Amniotic stem cell (primary cell): ENCODE measurements around the gene PON1.

ENCODE experiments used
- DNase-seq: peaks from one replicate; lab custom pipeline; 2025; lab: John Stamatoyannopoulos, UW

Gene PON1

DNA sequence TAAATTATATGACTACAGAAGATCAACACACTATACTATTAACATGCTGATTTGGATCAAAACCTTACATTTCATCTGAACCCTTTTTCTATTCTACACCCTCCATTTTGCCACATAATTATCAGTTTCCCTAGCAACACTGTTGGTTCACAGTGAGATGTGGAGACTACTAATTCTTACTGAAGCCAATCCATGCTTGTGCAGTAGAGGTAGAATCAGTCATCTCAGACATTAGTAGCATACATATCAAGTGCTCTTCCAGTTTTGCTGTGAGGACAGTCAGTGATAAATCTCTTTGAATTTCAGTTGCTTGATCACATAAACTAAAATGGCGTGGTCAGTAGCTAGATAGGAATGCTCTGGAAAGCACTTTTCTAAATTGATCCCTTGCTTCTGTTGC, 70.3 kb downstream of the PON1 start:
- no peak for DNase-seq

DNA sequence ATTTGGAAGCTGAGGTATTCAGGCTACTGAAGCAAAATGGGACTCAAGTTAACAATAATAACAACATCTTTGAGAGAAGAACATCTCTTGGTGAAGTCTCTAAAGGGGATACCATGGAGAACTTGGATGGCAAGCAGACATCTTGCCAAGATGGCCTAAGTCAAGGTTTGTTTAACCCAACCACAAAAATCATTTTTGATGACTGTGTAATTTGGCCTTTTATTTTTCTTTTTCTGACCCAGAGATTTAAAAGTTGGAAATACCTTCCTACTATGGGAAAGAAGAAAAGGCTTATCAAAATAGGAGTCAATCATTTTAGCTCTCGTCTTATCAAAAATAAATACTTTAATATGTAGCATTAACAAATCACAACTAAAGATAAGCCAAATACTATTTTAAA, 72.4 kb downstream of the PON1 start:
- DNase-seq = no peak

DNA sequence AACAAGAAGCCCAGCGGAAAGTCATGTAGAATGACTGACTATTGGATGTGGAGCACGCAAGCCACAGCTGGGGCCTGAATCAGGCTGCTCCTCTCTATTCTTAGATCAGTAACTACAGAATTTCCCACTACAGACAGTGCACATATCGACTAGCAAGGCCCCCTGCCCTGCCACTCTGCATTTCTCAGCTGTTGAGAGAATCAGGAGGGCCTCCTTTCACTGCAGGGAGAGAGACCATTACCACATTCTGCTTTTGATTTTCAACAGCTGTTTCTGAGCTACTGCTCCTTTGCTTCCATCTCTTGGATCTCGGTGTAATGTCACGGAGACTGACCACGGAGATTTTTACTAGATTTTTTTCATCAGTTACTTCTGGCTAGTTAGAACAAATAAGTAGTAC, 73.8 kb downstream of the PON1 start:
- no peak for DNase-seq
